ENCODE data around the gene STRN.

The STRN gene

GRCh38 chr2:36820942-36821605 lies 145.3 kb downstream of the STRN start:
- no peak for DNase-seq (ENCODE audit: extremely low read depth, low read depth)
- TF ChIP-seq, protein P1, sequence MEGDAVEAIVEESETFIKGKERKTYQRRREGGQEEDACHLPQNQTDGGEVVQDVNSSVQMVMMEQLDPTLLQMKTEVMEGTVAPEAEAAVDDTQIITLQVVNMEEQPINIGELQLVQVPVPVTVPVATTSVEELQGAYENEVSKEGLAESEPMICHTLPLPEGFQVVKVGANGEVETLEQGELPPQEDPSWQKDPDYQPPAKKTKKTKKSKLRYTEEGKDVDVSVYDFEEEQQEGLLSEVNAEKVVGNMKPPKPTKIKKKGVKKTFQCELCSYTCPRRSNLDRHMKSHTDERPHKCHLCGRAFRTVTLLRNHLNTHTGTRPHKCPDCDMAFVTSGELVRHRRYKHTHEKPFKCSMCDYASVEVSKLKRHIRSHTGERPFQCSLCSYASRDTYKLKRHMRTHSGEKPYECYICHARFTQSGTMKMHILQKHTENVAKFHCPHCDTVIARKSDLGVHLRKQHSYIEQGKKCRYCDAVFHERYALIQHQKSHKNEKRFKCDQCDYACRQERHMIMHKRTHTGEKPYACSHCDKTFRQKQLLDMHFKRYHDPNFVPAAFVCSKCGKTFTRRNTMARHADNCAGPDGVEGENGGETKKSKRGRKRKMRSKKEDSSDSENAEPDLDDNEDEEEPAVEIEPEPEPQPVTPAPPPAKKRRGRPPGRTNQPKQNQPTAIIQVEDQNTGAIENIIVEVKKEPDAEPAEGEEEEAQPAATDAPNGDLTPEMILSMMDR (IDR thresholded peaks at IDR 0.05; ENCODE audit: low read depth, low read length, missing control alignments) = no peak
- H3K4me3 ChIP-seq (replicated peaks; ENCODE audit: low read depth, low read length) = no peak overlapping the region

- DNase-seq (ENCODE audit: extremely low read depth, low read depth) = no peak
- TF ChIP-seq, protein P1 (IDR thresholded peaks at IDR 0.05; ENCODE audit: low read depth, low read length, missing control alignments) = no peak
- no peak overlapping the region for H3K4me3 ChIP-seq (replicated peaks; ENCODE audit: low read depth, low read length)
These were observed 147.1 kb downstream of the STRN start for GRCh38 chr2:36819095-36819711.

DNA sequence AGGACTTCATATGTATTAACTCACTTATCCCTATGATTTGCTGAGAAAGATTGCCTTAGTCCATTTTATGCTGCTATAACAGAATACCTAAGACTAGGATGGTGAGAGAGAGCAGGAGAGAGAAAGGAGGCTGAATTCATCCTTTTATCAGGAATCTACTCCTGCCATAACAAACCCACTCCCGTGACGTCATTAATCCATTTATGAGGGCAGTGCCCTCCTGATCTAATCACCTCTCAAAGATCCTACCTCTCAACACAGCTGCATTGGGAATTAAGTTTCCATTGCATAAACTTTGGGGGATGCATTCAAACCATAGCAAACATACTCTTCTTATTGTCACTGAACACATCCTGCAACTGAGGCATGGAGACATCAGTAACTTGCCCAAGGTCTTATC lies 147.8 kb downstream of the STRN start:
- TF ChIP-seq, protein P1 (IDR thresholded peaks at IDR 0.05; ENCODE audit: low read depth, low read length, missing control alignments) = no peak
- no peak overlapping the region for H3K4me3 ChIP-seq (replicated peaks; ENCODE audit: low read depth, low read length)
- no peak for DNase-seq (ENCODE audit: extremely low read depth, low read depth)

GRCh38 chr2:36812196-36812595 lies 154.1 kb downstream of the STRN start:
- no peak for DNase-seq (ENCODE audit: extremely low read depth, low read depth)
- TF ChIP-seq, protein P1 (IDR thresholded peaks at IDR 0.05; ENCODE audit: low read depth, low read length, missing control alignments) = peak; percentile 43
- no peak overlapping the region for H3K4me3 ChIP-seq (replicated peaks; ENCODE audit: low read depth, low read length)

- no peak for DNase-seq (ENCODE audit: extremely low read depth, low read depth)
- H3K4me3 ChIP-seq (replicated peaks; ENCODE audit: low read depth, low read length) = no peak overlapping the region
- TF ChIP-seq, protein P1 (IDR thresholded peaks at IDR 0.05; ENCODE audit: low read depth, low read length, missing control alignments) = no peak
These were observed 155.3 kb downstream of the STRN start for GRCh38 chr2:36811071-36811470.

DNA sequence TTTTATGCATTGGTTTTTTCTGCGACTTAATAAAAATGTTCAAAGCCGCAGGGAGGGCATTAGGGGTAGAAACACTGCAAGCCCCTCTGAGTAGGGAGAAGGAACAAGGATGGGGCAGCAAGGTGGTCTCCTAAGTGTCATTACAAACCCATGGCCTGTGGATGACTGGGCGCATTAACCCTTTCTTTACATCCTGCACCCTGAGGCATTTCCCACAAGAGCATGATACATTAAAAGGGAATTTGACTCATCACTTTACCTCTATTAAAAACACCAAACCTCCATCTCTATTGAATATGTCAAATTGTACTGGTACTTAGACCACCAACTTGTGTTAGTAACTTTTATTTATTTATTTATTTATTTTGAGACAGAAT lies 157.3 kb downstream of the STRN start:
- TF ChIP-seq, protein P1 (IDR thresholded peaks at IDR 0.05; ENCODE audit: low read depth, low read length, missing control alignments) = no peak
- H3K4me3 ChIP-seq (replicated peaks; ENCODE audit: low read depth, low read length) = no peak overlapping the region
- no peak for DNase-seq (ENCODE audit: extremely low read depth, low read depth)

All from HFF-Myc (cell line).